GM18526 (cell line): Measurements from ENCODE around the gene CENPU.

ENCODE experiments used
- POLR2A ChIP-seq: IDR thresholded peaks from 3 replicates; pipeline ENCODE4 v1.6.1; 2011; ENCODE audit not compliant: insufficient read length; ENCODE audit errors: extremely low read depth

The CENPU gene

DNA sequence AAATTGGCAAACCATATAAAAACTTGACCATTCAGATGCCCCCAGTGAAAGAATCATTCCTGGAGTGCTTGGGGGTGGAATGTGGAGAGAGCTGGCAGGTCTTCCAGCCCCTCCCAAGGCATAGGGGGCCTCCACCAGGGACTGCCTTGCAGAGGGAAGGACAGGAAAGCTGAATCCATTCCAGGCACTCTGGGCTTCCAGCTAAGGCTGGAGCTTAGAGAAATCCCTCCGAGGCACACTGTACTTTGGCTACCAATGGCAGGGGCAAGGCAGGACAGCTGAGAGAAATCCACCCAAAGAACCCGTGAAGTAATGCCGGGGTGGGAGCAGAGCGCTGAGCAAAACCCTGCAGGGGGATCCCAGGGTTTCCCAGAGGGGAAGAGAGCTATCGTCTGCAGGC is 4.0 kb downstream of the CENPU start:
- no peak for TF ChIP-seq POLR2A

DNA sequence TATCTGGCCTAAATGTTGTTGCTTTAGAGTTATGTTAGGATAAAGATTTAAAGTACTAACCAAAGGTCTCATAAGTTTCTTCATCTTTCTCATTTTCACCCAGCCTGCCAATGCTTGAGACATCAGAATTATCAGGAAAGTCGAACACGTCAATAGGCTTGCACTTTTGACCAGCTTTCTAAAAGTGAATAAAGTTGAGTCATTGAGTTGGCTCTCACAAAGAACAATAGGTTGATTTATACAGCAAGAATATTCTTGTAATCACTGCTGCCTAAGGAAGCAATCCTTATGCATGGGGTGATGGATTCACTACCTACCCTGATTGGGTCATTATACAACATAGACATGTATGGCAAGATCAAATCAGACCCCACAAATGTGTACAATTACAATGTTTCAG is 5.0 kb downstream of the CENPU start:
- no peak for TF ChIP-seq POLR2A

- no peak for TF ChIP-seq POLR2A
These were observed 6.5 kb downstream of the CENPU start for GRCh38 chr4:184727430-184727829.

- no peak for TF ChIP-seq POLR2A
These were observed 11.1 kb downstream of the CENPU start for GRCh38 chr4:184722798-184723197.

GRCh38 chr4:184721254-184721653 is 12.6 kb downstream of the CENPU start:
- no peak for TF ChIP-seq POLR2A

DNA sequence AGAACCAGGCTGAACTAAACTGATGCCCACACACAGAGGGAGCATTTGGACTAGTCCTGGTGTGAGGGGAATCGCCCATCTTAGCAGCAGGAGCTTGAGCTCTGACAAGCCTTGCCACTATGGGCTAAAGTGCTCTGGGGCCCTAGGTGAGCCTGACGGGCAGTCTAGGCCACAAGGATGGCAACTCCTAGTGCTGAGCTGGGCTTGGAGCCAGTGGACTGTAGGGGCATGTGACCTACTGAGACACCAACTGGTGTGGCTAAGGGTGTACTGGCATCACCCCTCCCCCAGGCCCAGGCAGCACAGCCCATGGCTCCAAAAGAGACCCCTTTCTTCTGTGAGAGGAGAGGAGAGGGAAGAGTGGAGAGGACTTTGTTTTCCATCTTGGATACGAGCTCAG is 14.5 kb downstream of the CENPU start:
- no peak for TF ChIP-seq POLR2A

DNA sequence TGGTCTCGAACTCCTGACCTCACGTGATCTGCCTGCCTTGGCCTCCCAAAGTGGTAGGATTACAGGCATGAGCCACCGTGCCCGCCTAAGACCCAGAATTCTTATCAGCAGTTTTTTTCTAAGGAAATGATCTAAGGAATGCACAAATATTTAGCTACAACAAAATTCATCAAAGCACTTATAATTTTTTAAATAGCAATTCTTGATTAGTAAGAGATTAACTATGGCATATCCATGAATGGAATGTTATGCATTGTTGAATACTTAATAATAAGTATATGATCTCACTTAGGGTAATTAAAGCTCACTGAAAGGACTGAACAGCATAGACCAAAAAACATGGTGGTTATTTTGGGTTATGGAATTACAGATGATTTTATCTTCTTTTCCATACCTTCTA is 18.4 kb downstream of the CENPU start:
- TF ChIP-seq POLR2A: no peak

GRCh38 chr4:184713887-184714286 is 20.0 kb downstream of the CENPU start:
- no peak for TF ChIP-seq POLR2A

- TF ChIP-seq POLR2A: no peak
These were observed 21.6 kb downstream of the CENPU start for GRCh38 chr4:184712322-184712721.

DNA sequence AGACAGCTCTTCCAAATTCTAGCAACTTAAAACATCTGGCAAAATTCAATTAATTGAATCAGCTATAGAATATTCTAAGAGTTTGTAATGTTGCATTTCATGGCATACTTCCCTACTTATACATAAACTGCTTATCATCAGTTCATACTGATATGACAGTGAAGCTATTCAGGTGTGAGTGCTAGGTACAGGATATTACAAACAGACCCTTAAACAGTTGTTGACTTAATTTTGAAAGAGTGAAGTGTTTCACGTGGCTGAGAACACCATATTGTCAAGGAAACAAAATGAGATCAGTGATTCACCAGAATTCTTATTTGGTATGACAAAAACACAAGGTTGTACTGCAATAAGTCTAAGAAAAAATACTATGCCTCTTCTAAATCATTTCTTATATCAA is 27.4 kb downstream of the CENPU start:
- TF ChIP-seq POLR2A: no peak

DNA sequence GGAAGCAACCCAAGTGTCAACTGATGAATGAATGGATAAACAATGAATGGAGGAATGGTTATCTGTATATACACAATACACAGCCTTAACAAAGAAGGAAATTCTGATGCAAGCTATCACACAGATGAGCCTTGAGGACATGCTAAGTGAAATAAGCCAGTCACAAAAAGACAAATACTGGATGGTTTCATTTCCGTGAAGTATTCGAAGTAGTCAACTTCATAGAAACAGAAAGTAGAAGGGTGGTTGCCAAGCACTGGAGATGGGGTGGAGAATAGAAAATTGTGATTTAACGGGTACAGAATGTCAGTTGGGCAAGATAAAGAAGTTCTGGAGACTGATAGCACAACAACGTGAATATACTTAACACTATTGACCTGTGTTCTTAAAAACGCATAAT is 28.2 kb downstream of the CENPU start:
- TF ChIP-seq POLR2A: no peak

DNA sequence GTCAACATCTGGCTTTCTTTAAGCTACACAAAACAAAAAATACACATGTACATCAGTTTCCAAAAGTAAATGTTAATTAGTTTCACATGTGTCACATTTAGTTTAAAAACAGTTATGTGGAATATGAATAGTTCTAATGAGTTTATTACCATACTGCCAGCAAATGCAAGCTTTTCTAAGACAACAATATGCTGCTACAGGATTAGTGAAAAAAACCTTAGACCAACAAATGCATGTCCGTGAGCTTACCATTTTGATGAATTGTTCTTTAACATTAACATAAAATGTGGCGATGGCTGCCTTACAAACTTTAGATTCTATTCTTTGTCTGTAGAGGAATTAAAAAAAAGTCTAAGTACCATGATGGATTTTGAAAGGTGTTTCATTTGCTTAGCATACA is 31.8 kb downstream of the CENPU start:
- no peak for TF ChIP-seq POLR2A

DNA sequence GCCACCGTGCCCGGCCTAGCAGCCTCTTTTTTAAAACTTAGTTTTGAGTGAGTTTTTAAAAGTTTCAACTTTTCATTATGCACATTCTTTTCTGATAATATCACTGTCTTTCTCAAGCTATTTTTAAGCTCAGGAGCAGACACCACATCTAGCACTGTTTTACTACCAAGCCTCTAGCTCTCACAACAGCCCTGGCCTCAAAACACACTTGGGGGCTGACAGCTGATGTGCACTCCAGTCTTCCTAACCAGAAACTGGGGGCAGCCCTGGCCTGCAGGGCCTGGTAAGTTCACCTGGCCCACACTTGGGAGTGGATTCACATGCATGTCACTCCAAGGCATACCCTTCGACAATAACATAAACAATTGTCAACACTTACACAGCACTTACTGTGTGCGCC is 34.0 kb downstream of the CENPU start:
- no peak for TF ChIP-seq POLR2A

- TF ChIP-seq POLR2A: no peak
These were observed 35.9 kb downstream of the CENPU start for GRCh38 chr4:184697956-184698355.

DNA sequence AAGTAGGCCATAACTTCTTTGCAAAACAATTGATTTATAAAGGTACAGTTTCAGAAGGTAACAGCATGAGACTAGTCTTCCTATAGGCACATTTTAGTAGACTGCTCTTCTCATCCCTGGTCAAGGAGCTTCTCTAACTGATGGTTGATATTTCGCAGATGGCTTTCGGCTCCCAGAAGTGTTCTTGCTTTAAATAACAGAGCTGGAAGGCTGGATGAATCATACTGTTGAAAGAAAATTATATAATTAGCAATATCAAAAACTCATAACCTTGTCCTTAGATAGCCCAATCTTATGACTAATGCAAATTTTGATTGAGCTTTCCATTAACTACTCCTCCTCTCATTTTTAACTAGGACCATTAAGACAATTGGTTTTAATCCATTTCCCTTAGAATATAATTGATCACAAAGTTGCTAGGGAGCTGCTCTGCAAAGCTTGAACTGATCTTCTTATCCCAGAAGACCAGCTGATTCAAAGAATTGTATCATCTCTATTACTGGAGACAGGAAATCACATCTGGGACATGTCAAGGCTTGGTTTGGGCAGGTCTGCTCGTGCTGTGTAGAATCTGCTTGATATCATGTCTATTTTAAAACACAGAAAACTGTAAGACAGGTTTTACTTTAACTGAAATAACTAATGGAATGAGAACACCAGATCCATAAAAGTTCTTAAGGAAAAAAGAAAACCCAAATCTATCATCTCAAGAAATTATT is 38.6 kb downstream of the CENPU start:
- no peak for TF ChIP-seq POLR2A

- no peak for TF ChIP-seq POLR2A
These were observed 39.4 kb downstream of the CENPU start for GRCh38 chr4:184694412-184694956.

GRCh38 chr4:184693056-184693455 is 40.8 kb downstream of the CENPU start:
- TF ChIP-seq POLR2A: no peak
